Endothelial cell (in vitro differentiated cells): Measurements from ENCODE around the gene GCSAM. TPM values are rescaled to one million over a fixed set of nuclear protein-coding genes. Genes with fewer than 3 reads are reported as not detected.

ENCODE experiments used
- DNase-seq: peaks from one replicate; pipeline ENCODE4 v3.0.0; 2021; ENCODE audit warnings: low spot score
- H3K27ac Mint-ChIP-seq: one replicate; pipeline ENCODE4 v1.8.0; 2021; ENCODE audit warnings: mixed read lengths, inconsistent platforms; ENCODE audit not compliant: unreplicated experiment
- H3K27me3 Mint-ChIP-seq: one replicate; pipeline ENCODE4 v1.8.0; 2021; ENCODE audit warnings: mild to moderate bottlenecking, moderate library complexity, mixed read lengths, inconsistent platforms; ENCODE audit not compliant: unreplicated experiment
- H3K36me3 Mint-ChIP-seq: one replicate; pipeline ENCODE4 v1.8.0; 2021; ENCODE audit warnings: mild to moderate bottlenecking, low read depth, mixed read lengths, inconsistent platforms; ENCODE audit not compliant: unreplicated experiment
- H3K4me1 Mint-ChIP-seq: one replicate; pipeline ENCODE4 v1.8.0; 2021; ENCODE audit warnings: mild to moderate bottlenecking, mixed read lengths, inconsistent platforms; ENCODE audit not compliant: unreplicated experiment
- H3K4me3 Mint-ChIP-seq: one replicate; pipeline ENCODE4 v1.8.0; 2021; ENCODE audit warnings: mild to moderate bottlenecking, mixed read lengths, inconsistent platforms; ENCODE audit not compliant: unreplicated experiment
- H3K9me3 Mint-ChIP-seq: one replicate; pipeline ENCODE4 v1.8.0; 2021; ENCODE audit warnings: mixed read lengths, inconsistent platforms; ENCODE audit not compliant: unreplicated experiment
- total RNA-seq: library from RNA; stranded (reverse); fragmentation: NEBNext Ultra II Directional; extraction: Animal tissue kit (Norgen Biotek cat#: 25700); gene quantifications from one replicate; pipeline ENCODE4 v1.2.1, GENCODE V29; 2021; ENCODE audit not compliant: unreplicated experiment
- TF ChIP-seq, protein P1 (sequence below): fragments of 200-600 bp; sonication (generic); IDR thresholded peaks from one replicate; pipeline ENCODE4 v1.5.0; 2021; ENCODE audit warnings: antibody characterized with exemption; ENCODE audit not compliant: unreplicated experiment

The GCSAM gene
- total RNA-seq, 1 donor from 2014 or later = not detected

- no peaks in the 10 kb centered on the region for H3K4me1 Mint-ChIP-seq
- H3K9me3 Mint-ChIP-seq = no peaks in the 10 kb centered on the region
- no peak overlapping the region for H3K4me3 Mint-ChIP-seq
- TF ChIP-seq, protein P1, sequence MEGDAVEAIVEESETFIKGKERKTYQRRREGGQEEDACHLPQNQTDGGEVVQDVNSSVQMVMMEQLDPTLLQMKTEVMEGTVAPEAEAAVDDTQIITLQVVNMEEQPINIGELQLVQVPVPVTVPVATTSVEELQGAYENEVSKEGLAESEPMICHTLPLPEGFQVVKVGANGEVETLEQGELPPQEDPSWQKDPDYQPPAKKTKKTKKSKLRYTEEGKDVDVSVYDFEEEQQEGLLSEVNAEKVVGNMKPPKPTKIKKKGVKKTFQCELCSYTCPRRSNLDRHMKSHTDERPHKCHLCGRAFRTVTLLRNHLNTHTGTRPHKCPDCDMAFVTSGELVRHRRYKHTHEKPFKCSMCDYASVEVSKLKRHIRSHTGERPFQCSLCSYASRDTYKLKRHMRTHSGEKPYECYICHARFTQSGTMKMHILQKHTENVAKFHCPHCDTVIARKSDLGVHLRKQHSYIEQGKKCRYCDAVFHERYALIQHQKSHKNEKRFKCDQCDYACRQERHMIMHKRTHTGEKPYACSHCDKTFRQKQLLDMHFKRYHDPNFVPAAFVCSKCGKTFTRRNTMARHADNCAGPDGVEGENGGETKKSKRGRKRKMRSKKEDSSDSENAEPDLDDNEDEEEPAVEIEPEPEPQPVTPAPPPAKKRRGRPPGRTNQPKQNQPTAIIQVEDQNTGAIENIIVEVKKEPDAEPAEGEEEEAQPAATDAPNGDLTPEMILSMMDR = no peak
- H3K36me3 Mint-ChIP-seq = no peaks in the 10 kb centered on the region
- no peak overlapping the region for H3K27ac Mint-ChIP-seq
- no peak for DNase-seq
- H3K27me3 Mint-ChIP-seq = no peaks in the 10 kb centered on the region
Measured at GRCh38 chr3:112167758-112168157, 34.7 kb upstream of the GCSAM start.

DNA sequence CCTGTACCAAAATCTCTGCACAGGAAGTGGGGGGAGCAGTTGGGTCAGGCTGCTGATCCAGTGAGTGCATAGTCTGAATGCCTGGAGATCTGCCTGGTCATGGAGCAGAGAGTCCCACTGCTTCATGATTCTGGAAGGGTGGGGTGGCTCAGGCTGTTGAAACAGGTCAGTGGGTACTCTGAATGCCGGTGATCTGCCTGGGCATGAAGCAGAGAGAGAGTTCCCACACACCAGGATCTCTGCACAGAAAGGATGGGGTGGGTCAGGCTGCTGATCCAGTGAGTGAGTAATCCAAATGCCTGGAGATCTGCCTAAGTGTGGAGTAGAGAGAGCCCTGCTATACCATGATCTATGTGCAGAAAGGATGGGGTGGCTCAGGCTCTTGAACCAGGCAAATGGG, 16.1 kb upstream of the GCSAM start:
- H3K9me3 Mint-ChIP-seq = peaks cover 10% of the 10 kb centered on the region
- H3K4me3 Mint-ChIP-seq = no peak overlapping the region
- TF ChIP-seq, protein P1 = no peak
- H3K27ac Mint-ChIP-seq = no peak overlapping the region
- H3K4me1 Mint-ChIP-seq = no peaks in the 10 kb centered on the region
- no peaks in the 10 kb centered on the region for H3K27me3 Mint-ChIP-seq
- no peak for DNase-seq
- peaks cover 21% of the 10 kb centered on the region for H3K36me3 Mint-ChIP-seq

- no peak overlapping the region for H3K4me3 Mint-ChIP-seq
- H3K27ac Mint-ChIP-seq = no peak overlapping the region
- DNase-seq = no peak
- H3K4me1 Mint-ChIP-seq = no peaks in the 10 kb centered on the region
- H3K27me3 Mint-ChIP-seq = no peaks in the 10 kb centered on the region
- TF ChIP-seq, protein P1 = no peak
- H3K36me3 Mint-ChIP-seq = peaks cover 14% of the 10 kb centered on the region
- peaks cover 16% of the 10 kb centered on the region for H3K9me3 Mint-ChIP-seq
Measured at GRCh38 chr3:112143689-112144088, 10.6 kb upstream of the GCSAM start.

GRCh38 chr3:112143251-112143650, 10.2 kb upstream of the GCSAM start:
- H3K27ac Mint-ChIP-seq = no peak overlapping the region
- H3K36me3 Mint-ChIP-seq = peaks cover 14% of the 10 kb centered on the region
- TF ChIP-seq, protein P1 = no peak
- H3K9me3 Mint-ChIP-seq = peaks cover 16% of the 10 kb centered on the region
- H3K4me3 Mint-ChIP-seq = no peak overlapping the region
- no peaks in the 10 kb centered on the region for H3K4me1 Mint-ChIP-seq
- no peaks in the 10 kb centered on the region for H3K27me3 Mint-ChIP-seq
- DNase-seq = no peak

DNA sequence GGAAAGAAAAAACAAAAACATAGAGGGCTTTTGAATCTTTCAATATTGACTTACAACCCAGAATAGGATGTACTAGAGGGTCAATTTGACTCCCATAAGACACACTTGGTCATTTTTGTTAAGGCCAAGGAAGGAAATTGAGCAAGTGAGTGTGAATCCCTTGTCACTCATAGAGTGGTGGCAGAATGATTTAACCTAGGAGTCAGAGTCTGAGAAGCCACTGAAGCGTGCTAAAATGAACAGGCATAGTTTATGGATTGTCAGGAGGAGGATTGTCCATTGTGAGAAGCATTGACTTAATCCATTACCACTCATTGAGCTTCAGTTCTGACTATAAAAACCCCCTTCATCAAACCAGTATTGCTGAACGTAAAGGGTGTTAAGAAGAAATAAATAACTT, 8.2 kb upstream of the GCSAM start:
- Mint-ChIP-seq H3K4me1 (peaks cover 11% of the 10 kb centered on the region), H3K36me3 (peaks cover 10% of the 10 kb centered on the region), H3K27me3 (no peaks in the 10 kb centered on the region), H3K9me3 (peaks cover 12% of the 10 kb centered on the region), H3K27ac (no peak overlapping the region), H3K4me3 (no peak overlapping the region)
- no peak for DNase-seq
- TF ChIP-seq, protein P1 = no peak
